IMR-90 (cell line): ENCODE data around the gene GATA1.

Source experiments
- CTCF ChIP-seq: conservative IDR thresholded peaks from 2 replicates; pipeline ENCODE4 v1.5.1; 2012; ENCODE audit warnings: mild to moderate bottlenecking, low read depth, low read length, improper control_type of control experiment
- FOS ChIP-seq: fragments of 150-350 bp; IDR thresholded peaks from 2 replicates; pipeline ENCODE4 v1.6.1; 2016; ENCODE audit warnings: low read depth, low read length
- MAZ ChIP-seq: IDR thresholded peaks from 2 replicates; pipeline ENCODE4 v1.6.1; 2012; ENCODE audit warnings: low read depth, mild to moderate bottlenecking, low read length, improper control_type of control experiment, moderate library complexity, borderline replicate concordance
- MXI1 ChIP-seq: IDR thresholded peaks from 2 replicates; pipeline ENCODE4 v1.6.1; 2012; ENCODE audit warnings: low read depth, mild to moderate bottlenecking, low read length, moderate library complexity, borderline replicate concordance

- no peak for TF ChIP-seq CTCF
- no peak for TF ChIP-seq FOS
- no peak for TF ChIP-seq MAZ
- TF ChIP-seq MXI1 = no peak
Measured at GRCh38 chrX:48815266-48815665, 28.9 kb downstream of the GATA1 start.
